Stimulated activated CD4-positive, alpha-beta T cell treated with anti-CD3 and anti-CD28 coated beads, Interleukin-1b, Interleukin-23, amount 100 ng/mL, for 4 hours (primary cell): Measurements from ENCODE around the gene KCNF1.
A peak's percentile ranks its signal among the peaks of the same experiment; 100 is the strongest.

Experiments
- DNase-seq, 2 donors: peaks; one replicate each; pipeline ENCODE4 v3.0.0-alpha.2; 2020; ENCODE audit warnings: low read depth in 2 of 2

Gene KCNF1

GRCh38 chr2:10911291-10912075, at the start of gene KCNF1:
Gene KCNF1 (plus strand): TSS chr2:10911934. CDS start chr2:10912427, 493 bp downstream.
- no peak for DNase-seq

DNA sequence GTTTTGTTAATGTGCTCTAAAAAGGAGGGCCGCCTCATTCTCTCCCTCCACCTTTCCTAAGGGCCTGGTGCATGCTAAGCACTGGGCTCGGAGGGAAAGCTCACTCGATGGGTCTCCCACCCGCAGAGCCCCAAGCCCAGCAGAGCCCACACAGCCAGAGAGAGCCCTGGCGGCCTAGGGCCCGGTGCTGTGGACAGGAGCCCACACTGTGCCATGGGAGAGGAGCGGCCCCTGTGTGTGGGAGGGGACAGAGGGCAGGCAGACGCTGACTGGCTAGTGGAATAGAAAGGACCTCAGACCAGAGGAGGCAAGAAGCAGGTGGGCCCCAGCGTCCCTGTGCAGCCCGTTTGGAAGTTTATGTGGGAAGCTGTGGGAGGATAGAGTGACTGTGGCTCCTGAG, 49.4 kb upstream of the KCNF1 start:
- no peak for DNase-seq

DNA sequence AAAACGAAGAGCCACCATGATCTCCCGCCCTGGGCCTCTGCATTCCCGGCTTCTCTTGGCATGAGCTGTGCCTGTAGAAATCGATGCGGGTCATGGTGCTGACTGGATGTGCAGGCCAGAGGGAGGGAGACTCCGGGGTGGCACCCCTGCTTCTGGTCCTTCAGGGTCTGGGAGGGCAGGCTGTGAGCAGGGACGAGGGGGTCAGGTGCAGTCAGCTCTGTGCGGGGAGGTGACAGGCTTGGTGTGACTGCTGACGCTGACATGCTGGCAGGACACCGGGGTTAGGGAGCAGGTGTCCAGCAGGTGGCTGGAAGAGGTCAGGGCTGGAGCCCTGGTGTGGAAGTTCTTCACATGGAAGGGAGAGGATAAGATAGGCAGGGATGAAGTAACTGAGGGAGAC, 48.7 kb upstream of the KCNF1 start:
- no peak for DNase-seq

DNA sequence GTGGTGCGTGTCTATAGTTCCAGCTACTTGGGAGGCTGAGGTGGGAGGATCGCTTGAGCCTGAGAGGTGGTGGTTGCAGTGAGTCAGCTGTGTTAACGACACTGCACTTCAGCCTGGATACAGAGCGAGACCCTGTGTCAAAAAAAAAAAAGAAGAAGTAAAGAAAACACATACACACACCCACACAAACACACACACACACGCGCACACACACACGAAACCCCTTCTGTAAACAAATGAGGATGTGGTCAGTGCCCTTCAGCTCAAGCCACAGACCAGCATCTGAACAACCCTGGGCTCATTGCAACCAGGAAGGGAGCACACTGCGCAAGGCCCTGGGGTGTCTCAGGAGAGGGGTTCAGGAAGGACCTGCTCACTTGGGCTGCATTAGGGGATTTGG, 47.9 kb upstream of the KCNF1 start:
- no peak for DNase-seq

DNA sequence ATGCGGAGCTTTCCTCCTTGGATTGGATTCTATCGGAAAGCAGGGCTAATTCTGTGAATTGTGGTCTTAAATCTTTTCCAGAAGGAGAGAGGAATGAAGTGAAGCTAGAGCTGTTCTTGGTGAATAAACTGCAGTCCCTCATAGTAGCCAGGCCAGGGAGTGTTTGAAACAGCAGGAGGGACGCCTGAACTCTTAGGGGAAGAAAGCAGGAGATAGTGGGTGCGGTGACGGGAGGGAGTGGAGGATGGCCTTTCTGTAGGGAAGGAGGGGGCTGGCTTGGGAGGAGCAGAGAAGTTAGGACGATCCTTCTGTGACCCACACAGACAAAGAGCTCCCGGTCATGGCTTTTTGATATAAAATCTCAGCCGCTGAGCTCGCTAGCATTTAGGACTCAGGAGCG, 47.5 kb upstream of the KCNF1 start:
- DNase-seq: no peak

DNA sequence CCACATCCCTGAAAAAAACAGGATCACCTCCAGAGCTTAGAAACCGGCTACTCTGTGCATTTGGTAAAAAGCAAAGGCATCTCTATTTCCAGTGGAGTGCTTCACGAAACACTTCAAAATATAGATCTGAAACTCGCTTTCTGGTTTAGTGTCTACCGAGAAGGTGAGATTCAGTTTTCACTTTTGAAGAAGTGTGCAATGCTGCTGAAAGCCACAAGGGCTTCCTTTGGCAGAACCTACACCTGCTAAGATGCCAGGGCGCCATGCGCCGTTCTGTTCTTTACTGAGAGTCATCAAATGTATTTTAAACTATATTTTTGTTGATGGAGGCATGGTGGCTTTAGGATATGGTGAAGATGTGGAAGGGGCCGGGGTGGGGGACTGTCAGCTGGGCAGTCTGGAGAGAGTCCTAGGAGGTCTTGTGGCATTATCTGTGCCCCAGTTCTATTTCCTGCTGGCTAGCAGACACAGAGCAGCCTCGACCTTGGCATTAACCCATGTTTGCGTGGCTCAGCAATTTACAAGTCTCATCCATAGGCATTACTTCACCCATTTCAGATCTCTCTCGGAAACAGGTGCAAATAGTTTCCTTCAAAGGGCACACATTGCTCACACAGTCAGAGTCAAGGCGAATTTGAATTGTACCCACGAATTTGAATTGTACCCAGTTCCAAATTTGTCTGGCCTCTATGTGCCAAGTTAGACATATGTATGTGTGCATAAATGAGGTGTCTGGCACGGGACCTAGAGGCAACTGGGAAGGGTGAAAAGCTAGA, 46.7 kb upstream of the KCNF1 start:
- peak in 1 of 2 donors; percentile 17 for DNase-seq

DNA sequence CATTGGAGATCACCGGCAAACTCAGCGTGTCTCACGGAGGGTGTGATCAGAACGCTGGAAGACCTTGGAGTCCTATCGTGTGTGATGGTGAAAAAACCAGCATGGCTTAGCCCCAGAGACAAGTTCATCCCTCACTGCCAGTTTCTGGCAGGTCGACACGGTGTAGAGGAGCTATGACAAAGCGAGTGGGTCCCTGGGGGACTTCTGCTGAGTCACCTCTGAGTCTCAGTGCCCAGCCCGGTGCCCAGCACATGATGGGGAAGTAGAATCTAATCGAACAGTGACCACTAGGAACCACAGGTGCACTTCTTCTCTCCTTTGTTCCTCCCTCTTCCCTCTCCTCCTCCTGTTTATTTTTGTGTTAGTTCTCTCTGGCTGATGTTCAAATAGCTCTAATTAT, 45.9 kb upstream of the KCNF1 start:
- no peak for DNase-seq

DNA sequence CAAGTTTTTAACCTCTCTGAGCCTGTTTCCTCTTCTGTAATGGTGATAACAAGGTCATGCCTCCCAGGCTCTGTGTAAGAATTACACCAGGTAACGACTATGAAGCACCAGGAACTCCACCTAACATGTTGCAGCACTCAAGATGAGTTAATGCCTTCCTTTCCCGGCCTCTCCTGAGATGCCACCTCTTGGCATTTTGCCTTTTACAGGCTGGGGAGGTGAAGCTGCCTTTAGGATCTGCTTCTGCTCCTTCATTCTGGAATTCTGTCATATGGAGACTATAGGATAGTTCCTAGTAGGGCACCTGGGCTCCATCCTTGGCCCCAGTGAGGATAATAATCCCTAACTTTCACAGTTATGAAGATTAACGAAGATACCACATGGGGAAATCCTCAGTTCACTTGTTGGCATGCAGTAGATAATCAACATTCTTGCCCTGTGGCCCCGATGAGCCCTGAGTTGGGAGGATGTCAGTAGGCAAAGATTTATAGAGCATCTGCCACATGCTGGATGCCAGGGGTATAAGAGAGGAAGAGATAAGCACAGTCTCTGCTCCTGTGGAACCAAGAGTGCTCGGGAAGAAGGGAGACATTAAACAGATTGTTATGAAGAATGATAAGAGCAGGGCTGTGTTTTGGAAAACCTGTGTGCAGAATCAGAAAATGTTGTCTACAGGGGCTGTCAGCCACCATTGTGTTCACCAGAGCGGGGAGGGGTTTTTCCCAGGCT, 43.9 kb upstream of the KCNF1 start:
- no peak for DNase-seq

GRCh38 chr2:10868465-10869314, 43.0 kb upstream of the KCNF1 start:
- DNase-seq: no peak

DNA sequence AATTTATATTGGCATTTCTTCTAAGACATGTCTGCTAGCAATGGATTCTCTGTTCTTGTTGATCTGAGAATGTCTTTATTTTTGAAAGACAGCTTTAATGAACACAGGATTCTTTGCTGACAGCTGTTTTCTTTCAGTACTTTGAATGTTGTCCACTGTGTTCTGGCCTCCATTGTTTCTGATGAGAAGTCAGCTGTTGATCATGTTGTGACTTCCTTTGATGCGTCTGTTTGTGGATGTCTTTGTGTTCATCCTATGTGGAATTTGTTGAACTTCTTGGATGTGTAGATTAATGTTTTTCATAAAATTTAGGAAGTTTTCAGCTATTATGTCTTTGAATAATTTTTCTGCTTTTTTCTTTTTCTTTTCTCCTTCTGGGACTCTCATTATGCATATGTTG, 39.8 kb upstream of the KCNF1 start:
- no peak for DNase-seq

DNA sequence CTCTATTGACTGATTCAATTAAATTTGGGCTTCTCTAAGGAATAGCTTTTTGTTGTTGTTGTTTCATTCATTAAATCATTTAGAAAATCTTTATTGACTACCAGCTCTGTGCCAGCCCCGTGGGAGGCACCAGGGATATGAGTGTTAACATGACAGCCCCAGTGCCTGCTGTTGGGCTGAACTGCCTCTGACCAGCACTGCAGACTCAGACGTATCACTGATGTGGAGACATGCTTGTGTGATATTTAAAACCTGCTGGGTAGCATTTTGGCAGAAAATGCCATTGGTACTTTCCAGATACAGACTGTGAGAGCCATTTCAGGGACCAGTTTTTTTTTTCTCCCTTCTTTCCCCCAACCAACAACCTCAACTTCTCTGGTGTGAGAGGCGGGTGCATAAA, 38.6 kb upstream of the KCNF1 start:
- DNase-seq: no peak

GRCh38 chr2:10873790-10874437, 37.8 kb upstream of the KCNF1 start:
- DNase-seq: no peak

DNA sequence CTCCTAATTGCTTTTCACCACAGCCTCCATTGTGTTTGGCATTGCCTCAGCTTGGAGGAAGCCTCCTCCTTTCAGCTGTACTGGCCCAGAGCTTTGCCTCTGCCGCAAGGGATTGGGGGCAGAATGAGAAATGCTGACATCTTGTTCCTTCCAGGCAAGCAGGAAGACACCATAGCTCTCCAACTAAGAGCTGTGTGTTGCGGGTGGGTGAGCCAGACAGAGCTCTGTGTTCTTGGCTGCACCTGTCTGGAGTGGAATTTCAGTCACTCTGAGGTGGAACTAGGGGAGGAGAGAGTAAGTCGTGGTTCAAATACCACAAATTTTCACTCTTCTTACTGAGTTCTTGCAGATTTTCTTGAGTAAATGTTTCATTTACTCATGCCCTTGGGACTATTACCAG, 36.6 kb upstream of the KCNF1 start:
- no peak for DNase-seq

- DNase-seq: no peak
These were observed 35.3 kb upstream of the KCNF1 start for GRCh38 chr2:10876394-10876793.

DNA sequence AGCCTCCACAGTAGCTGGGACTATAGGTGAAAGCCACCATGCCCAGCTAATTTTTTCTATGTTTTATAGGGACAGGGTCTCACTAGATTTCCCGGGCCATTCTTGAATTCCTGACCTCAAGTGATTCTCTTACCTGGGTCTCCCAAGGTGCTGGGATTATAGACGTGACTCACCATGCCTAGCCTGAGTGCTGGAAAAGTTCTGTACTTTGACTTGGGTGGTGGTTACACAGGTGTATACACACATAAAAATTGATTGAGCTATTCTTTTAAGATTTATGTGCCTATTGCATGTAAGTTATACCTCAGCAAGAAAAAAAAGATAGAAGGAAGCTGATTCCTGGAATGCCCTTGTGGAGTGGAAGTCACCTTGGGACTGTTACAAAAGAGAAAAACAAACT, 34.8 kb upstream of the KCNF1 start:
- DNase-seq: no peak

DNA sequence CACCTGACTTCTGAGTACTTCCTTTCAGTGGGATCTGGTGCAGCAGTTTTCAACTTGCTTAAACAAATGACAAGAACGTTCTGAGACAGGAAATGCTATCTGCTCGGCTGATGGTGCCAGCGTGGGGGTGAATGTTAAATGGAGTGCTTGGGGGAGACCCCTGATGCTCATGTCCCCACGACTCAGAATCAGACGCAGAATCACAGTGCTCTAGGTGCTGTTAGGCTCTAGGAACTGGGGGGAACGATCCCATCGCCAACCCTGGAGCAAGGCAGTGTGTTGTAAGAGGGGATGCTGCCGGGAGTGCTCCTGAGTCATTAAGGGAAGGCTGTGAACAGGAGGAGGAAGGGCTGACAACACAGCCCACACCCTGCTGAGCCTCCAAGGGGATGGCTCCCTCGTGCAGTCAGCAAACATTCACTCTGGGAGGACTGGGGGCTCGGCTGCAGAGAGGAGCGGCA, 34.1 kb upstream of the KCNF1 start:
- no peak for DNase-seq

DNA sequence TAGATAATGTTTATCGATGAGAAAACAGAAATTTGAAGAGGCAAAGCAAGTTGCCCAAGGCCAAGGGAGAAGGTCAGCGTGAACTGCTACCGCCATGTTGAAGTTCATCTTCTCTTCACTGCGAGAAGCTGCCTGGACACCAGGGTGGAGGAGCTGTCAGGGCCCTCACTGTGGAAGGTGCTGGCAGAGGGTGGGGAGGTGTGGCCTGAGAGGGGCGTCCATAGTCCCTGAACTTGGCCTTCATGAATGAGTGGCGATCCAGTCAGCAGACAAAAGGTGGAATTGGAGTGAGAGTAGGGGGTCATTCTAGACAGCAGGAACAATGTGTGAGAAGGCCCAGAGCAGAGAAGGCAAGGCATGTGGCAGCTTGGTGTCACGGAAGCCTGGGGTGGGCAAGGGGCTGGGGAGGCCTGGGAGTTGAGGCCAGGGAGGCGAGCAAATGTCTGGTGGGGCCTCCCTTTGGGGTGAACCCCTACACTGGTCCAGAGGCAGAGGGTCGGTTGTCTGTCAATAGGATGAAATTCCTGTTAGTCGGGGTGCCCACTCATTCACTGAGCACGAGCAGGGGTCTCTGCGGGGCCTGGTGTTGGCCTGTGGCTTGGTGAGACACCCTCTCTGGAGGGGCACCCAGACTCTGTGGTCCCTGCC, 33.3 kb upstream of the KCNF1 start:
- no peak for DNase-seq

- DNase-seq: no peak
These were observed 32.6 kb upstream of the KCNF1 start for GRCh38 chr2:10879159-10879558.

DNA sequence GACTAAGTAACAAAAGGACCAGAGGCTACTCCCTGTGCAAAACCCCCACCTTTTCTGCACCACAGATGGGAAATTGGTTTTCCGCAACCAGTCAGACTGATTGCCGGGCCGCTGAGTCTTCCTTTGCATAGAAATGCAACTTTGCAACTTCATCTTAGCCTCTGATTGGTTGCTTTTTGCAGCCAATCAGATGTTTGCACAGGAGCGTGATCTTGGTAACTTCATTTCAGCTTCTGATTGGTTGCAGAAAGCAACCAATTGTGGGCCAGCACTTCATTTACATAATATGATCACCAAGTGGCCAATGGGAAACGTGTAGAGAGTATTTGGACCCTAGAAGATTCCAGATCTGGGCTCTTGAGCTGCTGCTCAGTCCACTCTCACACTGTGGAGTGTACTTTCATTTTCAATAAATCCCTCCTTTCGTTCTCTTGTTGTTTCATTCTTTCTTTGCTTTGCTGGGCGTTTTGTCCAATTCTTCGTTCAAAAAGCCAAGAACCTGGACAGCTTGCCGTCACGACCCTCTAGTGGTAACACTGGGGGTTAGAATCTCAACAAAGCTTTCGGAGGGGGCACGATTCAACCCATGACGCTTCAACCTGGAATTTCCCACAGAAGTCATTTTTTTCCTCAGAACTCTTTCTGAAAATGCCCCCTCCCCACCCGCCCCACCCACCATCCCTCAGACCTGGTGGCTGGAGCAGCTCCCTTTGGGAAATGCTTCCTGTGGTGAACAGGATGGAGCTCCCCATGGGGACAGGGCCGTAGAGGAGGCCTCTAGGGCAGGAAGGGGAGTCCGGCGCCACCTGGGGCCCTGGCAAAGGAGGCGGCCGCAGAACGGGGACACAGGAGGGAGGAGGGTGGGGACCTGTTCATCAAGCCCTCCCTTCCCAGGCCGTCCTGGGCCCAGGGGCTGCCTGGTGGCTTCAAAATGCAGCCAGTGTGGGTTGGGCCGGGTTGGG, 31.8 kb upstream of the KCNF1 start:
- DNase-seq: no peak
